ENCODE data around the gene ESX1.
"Not testable (repeated sequence)": the region's sequence is repeated elsewhere in the genome, so short reads cannot be mapped to it uniquely, and the experiment has no call there.

The ESX1 gene

GRCh38 chrX:104254442-104255115, at the start of gene ESX1:
TSS of gene ESX1 (minus strand) at chrX:104254933. CDS start at chrX:104254849, 84 bp downstream.
- no peak for DNase-seq

DNA sequence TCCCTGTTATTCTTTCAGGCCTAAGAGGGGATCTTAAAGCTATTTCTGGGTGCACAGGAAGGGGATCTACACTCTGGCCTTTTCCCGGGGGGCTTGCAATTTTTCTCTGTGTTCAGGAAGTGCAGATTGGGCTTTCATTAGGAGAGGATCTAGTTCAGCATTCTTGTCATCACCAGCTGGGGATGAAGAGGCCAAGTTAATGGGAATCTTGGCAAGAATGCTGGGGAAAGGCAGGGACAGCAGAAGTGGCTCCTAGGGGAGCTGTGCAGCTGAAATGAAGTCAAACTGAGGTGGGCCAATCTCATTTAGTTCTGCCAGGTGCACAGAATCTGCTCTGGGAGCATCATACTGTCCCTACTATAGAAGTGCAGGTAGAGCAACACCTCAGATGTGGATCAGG, 40.9 kb upstream of the ESX1 start:
- no peak for DNase-seq

DNA sequence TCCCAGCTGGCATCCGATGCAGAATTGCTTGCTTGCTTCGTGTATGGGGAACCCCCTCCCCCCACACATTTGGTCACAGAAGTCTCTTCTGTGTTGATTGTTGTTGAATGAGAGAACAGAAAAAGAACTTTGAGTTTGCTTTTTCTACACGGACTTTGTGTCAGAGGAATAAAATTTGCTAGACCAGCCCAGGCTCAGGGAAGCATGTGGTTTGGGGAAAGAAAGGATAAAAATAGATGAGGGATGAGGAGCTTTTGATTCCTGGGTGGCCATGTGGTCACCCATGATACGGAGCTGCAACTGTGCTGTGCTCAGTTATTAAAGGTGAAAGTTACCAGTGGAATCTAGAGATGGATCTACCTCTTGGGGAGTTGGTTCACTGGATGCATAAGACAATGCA, 34.2 kb upstream of the ESX1 start:
- DNase-seq = no peak

GRCh38 chrX:104288269-104288668, 33.5 kb upstream of the ESX1 start:
- no peak for DNase-seq

- no peak for DNase-seq
Measured at GRCh38 chrX:104285201-104285600, 30.5 kb upstream of the ESX1 start.

DNA sequence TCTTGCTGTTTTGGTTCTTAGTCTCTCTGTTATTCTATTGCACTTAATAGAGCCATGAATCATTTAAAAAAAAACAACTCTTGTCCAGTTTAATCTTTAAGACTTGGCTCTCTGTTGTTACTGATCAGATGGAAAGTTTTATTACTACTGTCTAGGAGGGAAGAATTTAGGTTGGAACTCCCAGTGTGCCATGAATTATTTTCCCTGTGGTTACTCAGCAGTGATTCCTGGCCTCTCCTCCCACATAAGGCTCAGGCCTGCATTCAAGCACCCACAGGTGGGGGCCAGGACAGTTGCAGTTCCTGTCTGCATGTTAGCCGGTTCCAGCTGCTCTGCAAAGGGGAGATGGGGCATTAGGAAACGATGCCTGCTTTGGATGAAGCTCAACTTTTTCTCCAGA, 29.8 kb upstream of the ESX1 start:
- no peak for DNase-seq

- no peak for DNase-seq
Measured at GRCh38 chrX:104282166-104282725, 27.5 kb upstream of the ESX1 start.

DNA sequence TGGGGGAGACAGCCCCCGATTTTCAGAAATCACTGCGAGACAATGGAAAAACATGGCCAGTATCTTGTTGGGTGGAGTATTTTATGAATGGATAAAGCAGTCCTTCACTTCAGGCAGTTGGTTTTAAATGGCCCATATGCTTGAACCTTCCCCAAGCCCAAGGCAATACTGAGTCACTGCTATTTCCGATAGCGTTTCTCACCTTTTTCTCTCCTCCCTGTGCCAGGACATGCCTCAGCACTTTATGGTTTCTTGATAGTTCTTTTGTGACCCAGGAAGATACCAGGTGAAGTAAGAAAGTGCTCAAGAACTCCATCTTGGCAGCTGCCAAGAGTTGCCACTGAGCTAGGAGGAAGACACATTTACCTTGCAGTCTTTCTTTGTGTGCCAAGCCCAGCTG, 26.8 kb upstream of the ESX1 start:
- DNase-seq = no peak

DNA sequence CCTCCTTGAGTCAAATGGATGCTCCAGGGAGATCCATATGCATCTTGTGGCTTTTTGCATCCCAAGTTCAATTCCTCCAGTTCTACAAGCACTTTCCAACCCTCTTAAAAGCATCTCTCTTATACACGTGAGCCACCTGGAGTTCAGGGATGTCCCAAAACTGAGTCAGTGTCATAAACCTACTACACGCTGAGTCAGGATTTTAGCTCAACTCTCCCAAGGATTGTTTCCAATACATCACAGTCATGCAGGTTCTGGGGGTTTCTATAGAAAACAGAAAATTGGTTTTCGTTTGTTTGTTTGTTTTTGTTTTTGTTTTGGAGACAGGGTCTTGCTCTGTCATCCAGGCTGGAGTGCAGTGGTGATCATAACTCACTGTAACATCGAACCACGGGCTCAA, 25.9 kb upstream of the ESX1 start:
- DNase-seq = no peak

- DNase-seq = no peak
Measured at GRCh38 chrX:104270916-104271512, 16.3 kb upstream of the ESX1 start.

DNA sequence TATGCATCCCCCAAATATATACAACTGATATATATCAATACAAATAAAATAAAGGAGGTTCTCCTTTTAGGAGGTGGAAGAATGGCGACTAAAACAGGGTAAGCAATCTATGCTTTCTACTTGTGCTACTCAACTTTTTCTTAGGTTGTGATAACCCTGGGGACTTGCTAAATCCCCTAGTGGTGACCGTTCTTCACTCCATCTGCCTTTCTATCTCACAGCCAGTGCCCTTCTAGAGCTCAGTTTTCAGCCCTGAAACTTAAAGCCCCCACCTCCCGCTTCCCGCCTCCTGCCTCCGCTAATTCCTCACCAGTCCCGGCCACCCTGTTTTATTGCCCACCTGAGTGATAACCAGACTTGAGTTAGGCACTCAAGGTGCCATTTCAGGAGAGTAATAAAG, 15.5 kb upstream of the ESX1 start:
- no peak for DNase-seq

DNA sequence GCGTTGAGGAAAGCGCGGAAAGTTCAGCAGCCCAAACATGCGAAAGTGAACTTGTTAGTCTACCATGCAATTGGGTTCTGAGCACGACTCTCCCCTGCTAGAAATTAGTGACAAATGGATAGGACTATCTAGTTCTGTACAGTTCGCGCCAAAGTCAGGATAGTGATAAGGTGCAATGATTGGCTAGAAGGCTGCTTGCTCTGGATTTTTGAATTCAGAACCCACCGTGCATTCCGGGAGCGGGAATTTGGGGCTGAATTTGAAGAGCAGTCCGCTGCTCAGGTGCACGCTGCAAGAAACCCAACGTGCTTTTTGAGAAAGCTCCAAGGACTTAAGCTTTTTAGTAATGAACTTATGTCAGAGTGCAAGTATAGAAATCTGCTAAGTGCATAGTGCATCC, 732 bp upstream of the ESX1 start:
- no peak for DNase-seq

DNA sequence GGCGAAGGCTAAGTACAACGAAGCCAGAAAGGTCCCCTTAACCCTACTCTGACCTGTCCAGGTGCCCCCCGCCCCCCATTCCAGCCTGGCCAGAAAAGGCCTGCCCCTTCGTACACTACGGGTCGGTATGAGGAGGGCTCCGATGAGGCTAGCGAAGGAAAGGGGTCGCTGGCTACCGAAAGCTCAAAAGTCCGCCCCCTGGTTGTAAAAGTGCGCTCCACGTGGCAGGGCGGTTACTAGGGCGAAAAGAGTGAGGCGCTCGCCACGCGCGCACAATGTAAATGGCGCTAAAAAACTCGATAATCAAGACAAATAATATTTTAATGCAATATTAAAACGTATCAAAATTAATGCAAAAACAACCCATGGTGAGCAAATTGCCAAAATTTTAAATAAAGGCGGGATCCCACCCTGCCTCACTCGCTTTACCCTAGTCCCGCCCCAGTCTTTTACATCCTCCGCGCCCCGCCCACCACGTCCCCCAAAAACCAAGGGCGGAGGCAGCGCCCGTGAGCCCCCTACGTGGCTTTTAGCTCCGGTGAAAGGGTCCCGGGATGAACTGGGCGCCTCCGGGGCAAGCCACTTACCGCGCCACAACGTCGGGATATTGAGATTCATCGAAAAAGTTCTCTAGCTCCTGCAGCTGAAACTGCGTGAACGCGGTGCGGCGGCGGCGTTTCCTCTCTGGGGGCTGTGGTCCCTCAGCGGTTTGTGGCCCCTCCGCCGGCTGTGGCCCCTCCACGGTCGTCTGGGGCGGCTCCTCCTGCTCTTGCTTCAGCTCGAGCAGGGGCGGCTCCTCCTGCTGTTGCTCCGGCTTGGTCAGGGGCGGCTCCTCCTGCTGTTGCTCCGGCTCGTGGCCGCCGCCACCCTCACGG, 929 bp downstream of the ESX1 start:
- no peak for DNase-seq

GRCh38 chrX:104250470-104250869, 4.3 kb downstream of the ESX1 start:
- DNase-seq = no peak

DNA sequence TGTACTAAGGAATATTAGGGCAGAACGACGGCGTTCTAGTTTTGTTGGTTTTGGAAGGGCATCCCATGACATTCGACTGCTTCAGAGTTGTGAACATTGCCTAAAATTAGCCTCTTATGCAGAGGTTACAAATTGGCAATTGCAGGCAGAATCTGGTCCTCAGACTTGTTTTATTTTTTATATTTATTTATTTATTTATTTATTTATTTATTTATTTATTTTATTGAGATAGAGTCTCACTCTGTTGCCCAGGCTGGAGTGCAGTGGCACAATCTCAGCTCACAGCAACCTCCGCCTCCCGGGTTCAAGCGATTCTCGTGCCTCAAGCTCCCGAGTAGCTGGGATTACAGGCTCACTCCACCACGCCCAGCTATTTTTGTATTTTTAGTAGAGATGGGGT, 24.7 kb downstream of the ESX1 start:
- not testable (repeated sequence) for DNase-seq

DNA sequence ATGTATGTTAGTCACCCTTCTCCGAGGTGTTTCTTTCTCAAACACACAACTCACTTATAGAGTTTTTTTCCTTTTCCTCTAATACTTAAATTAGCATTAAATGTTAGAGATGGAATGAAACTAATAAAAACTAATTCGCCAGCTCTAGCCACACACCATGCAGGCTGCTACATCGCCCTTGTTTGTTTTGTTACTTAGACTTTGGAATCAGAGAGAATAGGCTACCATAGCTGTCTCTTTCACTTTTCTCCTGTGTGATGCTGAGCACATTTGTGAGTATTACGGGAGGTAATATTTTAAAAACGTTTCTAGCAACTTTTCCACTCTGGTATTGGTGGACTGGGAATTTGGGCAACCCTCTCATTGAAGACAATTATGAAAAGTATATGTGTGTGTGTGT, 43.5 kb downstream of the ESX1 start:
- no peak for DNase-seq

DNA sequence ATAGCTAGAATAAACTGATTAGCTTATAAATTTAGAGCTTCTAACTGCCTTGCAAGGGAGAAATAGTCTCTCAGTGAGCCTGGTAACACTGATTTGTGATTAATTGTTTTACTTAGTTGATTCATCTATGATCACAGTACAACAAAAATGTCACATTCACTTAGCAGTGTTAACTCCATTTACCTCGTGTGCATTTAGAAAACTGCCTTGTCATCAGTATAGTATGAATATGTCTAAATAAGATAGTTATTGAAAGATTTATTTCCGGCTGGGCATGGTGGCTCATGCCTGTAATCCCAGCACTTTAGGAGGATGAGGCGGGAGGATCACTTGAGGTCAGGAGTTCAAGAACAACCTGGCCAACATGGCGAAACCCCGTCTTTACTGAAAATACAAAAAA, 49.2 kb downstream of the ESX1 start:
- no peak for DNase-seq

All from stimulated activated naive CD4-positive, alpha-beta T cell (primary cell).